Measurements from ENCODE around the gene MAL.

MAL gene

DNA sequence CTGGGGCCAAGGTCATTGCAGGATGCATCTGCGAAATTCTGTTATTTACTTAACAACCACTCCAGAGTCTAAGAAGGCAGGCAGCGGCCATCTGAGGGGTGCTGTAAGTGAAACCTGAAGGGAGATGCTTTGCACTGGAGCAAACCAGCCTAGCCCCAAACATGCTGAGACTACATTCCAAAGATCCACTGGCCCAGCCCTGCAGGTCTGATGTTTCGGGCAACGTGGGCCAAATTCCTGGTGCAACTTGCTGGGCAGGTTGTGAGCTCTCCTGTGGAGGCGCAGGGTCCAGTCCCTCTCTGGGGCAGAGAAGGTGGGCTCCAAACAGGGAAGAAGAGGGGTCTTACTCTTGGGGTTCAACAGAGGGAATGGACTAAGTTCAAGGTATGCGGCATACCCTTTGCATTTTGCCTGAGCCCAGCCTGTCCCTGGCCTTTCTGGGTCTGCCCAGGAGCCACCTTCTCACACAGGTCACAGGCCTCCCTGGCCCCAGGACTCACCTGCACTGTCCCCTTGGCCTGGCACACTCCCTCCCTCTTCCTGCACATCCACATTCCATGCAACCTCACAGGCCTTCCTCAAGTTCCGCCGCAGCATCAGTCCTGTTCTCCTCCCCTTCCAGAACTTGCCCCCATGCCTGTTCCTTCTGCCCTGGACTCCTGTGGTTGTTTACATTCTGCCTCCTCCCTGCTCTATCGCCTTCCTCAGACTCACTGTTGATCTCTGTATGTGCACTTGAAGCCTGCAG, 5.1 kb upstream of the MAL start:
- TF ChIP-seq CTCF (IDR thresholded peaks at IDR 0.05; ENCODE audit: low read depth, low read length, missing control alignments), result no peak
- H3K4me3 ChIP-seq (ENCODE audit: low read depth, low read length), result no peak overlapping the region
- DNase-seq (ENCODE audit: low read depth), result no peak

DNA sequence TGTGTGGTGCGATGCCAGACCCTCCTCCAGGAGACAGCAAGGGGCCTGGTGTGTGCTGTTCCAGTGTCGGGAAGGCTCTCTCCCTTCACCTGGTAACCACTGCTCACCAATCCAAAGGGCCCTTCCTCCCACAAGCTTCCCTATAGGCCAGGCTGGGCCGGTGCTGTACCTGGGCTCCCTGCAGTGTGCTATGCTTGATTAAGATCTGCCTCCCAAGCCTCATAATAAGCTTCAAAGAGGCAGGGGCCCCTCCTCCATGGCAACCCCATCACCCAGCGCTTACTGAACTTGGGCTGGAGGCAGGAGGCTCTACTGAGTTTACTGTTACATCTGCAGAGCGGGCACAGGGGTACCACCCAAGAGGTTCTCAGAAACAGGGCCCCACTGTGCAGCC, 4.5 kb upstream of the MAL start:
- DNase-seq (ENCODE audit: low read depth), result no peak
- no peak overlapping the region for H3K4me3 ChIP-seq (ENCODE audit: low read depth, low read length)
- no peak for TF ChIP-seq CTCF (IDR thresholded peaks at IDR 0.05; ENCODE audit: low read depth, low read length, missing control alignments)

DNA sequence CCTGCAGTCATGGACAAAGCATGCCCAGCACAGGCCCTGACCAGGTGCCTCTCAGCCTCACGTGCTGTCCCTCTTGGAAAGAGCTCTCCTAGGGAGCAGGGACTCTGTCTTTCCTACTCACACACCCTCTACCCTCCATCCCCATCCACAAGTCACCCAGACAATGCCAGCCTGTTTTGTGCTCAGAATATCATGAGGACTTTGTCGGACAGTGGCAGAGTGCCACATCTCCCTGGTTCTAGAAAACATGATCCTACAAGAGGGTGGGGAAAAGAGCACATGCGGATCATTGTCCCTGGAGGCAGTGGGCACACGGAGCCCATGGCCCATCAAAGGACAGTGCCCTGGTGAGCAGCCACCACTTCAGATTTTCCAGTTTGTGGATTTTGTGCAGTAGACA, 3.7 kb upstream of the MAL start:
- H3K4me3 ChIP-seq (ENCODE audit: low read depth, low read length), result no peak overlapping the region
- DNase-seq (ENCODE audit: low read depth), result no peak
- no peak for TF ChIP-seq CTCF (IDR thresholded peaks at IDR 0.05; ENCODE audit: low read depth, low read length, missing control alignments)

GRCh38 chr2:95022309-95023221, 2.9 kb upstream of the MAL start:
- H3K4me3 ChIP-seq (ENCODE audit: low read depth, low read length), result no peak overlapping the region; the same call in 1 of the 2 replicates
- peak; percentile 99 for TF ChIP-seq CTCF (IDR thresholded peaks at IDR 0.05; ENCODE audit: low read depth, low read length, missing control alignments)
- peak; percentile 34 for DNase-seq (ENCODE audit: low read depth)

DNA sequence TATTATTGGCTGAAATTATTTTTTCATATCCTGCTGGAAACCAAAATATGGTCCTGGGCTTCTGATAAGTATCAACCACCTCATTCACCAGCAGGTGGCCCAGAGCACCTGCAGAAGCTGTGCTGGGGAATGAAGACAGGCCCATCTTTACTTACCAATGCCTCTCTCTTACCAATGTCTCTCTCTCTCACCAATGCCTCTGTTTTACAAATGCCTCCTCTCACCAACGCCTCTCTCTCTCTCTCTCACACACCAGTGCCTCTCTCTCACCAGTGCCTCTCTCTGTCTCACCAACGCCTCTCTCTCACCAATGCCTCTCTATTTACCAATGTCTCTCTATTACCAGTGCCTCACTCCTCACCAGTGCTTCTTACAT, 2.3 kb upstream of the MAL start:
- DNase-seq (ENCODE audit: low read depth), result no peak
- TF ChIP-seq CTCF (IDR thresholded peaks at IDR 0.05; ENCODE audit: low read depth, low read length, missing control alignments), result peak; percentile 71
- no peak overlapping the region for H3K4me3 ChIP-seq (ENCODE audit: low read depth, low read length)

DNA sequence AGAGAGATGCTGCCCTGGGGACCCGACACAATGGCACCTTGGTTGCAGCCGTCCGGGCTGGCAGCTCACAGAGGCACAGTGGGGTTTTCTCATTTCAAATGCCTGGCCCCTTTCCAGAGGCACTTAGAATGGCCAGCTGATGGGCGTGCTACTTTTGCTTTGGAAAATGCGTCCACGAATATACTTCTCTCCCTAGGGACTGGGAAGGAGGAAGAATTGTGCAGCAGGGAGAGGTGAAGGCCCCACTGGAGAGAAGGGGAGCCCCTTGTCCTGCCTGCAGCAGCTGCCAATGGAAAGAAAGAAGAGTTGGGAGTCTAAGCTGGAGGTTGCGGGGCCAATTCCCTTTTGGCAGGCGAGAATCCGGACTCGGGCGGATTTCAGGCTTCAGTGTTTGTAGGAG, 1.1 kb upstream of the MAL start:
- no peak for DNase-seq (ENCODE audit: low read depth)
- no peak for TF ChIP-seq CTCF (IDR thresholded peaks at IDR 0.05; ENCODE audit: low read depth, low read length, missing control alignments)
- H3K4me3 ChIP-seq (ENCODE audit: low read depth, low read length), result no peak overlapping the region
